ENCODE data around the gene CCDC188.

CCDC188 gene

DNA sequence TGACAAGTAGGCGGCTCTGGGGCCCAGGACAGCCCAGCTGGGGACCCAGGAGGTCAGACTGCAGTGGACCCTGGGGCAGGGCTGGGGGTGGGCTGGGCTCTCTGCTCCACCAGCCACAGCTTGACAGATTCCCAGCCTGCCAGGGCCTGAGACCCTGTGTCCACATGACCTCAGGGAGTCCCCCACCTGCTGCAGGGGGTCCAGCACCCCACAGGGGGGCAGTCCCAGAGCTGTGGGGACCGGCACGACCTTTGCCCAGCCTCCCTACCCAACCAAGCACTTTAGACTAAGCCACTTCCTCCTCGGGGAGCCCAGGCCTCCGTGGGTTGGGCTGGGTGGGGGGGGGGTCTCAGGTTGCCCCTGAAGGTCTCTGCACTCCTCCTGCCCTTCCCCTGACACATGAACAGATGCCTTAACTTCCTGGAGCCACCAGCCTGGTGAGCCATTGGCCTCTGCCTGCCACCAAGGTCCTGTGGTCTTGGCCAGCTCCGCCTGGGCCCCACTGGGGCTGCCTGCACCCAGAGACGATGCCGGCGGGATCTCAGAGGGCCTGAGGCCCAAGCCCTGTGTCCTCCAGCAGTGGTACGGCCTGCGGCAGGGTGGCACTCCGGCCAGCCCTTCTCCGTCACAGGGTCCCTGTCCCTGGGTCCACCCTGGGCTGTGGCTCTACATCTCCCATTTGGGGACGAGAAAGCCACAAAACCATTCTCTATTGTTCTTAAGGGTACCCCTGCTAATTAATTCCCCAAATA is 3.4 kb downstream of the CCDC188 start:
- no peak for DNase-seq

DNA sequence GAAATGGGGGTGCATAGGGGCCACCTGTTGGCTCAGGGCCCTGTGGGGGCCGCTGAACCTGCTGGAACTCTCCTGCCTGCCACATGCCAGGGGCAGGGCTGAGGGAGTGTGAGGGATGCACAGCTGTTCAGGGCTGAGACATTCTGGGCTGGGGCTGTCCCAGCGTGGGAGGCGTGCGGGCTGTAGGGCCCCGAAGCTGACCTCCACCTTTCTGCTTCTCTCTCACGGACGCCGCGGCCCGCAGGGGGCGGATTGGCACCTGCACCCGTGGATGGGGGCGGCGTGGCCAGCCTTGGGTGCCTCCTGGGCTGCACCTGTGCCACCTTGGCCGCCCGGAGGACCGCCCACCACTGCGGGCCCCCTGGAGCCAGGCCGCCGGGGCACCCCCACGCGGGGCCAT is 4.1 kb downstream of the CCDC188 start:
- no peak for DNase-seq

DNA sequence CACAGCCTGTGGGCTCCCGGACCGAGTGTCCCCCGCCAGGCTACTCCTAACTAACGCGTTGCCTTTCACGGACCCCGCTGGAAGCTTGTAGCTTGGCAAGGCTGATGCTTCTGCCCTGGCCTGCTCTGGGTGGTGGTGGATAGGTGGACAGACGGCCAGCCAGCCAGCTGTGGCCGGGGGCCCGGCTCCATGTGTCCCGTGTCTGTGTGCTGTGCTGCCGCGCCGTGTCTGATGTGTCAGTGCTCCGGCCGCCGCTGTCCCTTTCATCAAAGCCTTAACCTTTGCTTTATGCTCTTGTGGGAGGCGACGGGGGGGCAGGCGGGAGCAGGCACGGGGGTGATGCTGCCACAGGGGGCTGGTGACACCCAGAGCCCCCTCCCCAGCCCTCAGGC is 5.0 kb downstream of the CCDC188 start:
- no peak for DNase-seq

DNA sequence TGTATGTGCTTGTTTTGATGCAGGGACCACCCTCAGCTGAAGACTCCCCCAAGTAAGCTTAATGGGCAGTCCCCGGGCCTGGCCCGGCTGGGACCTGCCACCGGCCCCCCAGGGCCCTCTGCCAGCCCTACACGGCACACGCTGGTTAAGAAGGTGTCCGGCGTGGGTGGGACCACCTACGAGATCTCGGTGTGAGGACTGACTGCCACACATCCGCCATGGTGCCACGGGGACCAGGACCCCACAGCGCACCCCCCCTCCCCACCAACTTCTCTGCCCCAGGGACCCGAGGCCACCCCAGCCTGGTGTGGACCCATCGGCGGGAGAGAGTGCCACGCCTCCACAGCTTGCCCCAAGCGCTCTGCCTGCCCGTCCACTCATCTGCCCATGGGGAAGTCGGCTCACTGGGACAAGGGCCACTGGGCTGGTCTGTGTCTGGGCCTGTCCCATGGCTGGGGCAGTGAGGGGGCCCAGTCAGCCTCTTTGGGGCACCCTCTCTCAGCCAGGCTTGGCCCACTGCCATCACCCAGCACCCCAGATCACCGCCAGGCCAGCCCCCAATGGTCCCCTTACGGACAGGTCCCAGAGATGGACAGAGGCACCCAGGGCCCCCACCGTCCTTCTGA is 5.5 kb downstream of the CCDC188 start:
- no peak for DNase-seq

DNA sequence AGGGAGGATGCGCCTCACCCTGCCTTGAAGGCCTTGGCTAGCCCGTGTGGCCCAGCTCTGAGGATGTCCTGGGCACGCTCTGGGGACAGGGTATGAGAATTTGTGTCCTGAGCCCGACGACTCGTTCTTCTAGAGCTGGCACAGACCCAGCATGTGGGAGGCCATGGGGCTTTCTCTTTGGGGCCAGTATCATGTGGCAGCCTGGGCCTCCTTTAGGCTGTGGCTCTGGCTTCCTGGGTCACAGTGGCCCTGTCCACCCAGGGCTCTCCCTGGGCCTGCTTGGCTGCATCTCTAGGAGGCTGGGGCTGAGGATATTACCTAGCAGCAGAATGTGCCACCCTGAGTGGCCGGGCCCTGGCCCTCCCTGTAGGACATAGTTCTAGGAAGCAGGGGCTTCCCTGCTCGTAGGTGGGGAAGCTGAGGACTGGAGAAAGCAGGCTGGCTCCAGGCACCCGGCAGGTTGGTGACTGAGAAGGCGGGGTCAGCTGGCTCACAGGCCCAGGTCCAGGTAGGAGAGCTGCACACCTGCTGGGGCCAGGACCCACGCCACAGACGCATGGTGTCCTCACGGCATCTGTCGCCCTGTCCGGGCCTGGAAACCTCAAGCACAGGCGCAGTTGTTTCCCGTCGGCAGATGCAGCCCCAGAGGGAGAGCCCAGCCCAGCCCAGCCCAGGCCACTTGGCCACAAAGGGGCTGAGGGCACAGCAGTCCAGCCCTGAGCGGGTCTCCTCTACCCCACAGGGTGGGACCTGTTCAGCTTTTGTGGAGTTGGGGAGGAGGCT is 6.8 kb downstream of the CCDC188 start:
- DNase-seq: no peak

DNA sequence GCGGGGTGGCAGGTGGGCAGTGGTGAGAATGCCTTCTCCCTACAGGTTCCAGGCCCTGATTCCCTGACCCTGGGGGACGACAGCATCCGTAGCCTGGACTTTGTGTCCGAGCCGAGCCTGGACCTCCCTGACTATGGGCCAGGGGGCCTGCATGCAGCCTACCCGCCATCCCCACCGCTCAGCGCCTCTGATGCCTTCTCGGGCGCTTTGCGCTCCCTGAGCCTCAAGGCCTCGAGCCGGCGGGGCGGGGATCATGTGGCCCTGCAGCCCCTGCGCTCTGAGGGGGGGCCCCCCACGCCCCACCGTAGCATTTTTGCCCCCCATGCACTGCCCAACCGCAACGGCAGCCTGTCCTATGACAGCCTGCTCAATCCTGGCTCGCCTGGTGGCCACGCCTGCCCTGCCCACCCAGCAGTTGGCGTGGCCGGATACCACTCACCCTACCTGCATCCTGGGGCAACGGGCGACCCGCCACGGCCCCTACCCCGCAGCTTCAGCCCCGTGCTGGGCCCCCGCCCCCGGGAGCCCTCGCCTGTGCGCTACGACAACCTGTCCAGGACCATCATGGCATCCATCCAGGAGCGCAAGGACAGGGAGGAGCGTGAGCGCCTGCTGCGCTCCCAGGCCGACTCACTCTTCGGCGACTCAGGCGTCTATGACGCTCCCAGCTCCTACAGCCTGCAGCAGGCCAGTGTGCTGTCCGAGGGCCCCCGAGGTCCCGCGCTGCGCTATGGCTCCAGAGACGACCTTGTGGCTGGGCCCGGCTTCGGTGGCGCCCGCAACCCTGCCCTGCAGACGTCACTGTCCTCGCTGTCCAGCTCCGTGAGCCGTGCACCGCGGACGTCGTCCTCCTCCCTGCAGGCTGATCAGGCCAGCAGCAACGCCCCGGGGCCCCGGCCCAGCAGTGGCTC is 7.9 kb downstream of the CCDC188 start:
- DNase-seq: no peak

DNA sequence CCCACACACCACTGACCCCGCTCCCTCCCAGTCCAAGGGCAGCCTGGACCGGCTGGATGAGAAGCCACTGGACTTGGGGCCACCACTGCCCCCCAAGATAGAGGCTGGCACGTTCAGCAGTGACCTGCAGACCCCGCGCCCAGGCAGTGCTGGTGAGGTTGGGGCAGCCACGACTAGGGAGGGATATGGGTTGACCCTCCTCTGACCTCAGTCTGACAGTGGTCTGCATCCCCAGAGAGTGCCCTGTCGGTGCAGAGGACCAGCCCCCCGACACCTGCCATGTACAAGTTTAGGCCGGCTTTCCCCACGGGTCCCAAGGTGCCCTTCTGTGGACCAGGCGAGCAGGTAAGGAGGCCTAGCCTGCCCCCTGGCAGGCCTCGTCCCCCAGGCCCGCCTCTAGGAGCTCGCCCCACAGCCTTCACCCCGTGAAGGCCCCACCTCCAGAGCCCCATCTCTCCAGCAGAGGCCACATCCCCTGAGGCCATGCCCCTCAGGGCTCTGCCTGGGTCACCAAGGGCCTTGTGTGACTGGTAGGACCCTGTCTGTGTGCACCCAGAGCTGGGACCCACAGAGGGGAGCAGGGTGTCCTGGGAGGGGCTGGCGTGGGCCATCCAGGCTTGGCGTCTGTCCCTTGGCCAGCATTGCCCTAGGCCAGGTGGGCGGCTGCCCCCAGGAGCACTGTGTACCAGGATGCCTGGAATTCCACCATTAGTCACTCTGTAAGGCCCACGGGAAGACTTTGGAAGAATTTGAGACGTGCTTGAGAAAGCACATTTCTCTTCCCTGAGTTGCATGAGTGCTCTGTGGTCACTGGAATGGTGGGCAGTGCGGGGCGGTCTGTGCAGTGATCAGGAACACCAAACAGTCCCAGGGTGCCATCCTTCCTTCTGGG is 9.4 kb downstream of the CCDC188 start:
- no peak for DNase-seq

DNA sequence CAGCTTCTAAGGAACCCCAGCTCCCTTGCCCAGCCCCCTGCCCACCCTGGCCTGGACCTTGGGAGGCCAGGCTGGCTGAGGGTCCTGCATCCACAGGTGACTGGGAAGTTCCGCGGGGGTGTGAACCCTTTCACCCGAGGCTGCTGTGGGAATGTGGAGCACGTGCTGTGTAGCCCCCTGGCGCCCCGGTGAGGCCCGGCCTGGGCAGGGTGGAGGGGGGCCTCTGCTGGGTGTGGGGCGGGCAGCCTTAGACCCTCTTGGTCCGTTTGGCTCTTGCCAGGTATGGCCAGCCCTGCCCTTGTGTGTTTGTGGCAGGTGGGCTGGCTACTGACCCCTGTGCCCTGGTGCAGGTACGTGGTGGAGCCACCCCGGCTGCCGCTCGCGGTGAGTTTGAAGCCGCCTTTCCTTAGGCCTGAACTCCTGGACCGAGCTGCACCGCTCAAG is 10.3 kb downstream of the CCDC188 start:
- DNase-seq: no peak

DNA sequence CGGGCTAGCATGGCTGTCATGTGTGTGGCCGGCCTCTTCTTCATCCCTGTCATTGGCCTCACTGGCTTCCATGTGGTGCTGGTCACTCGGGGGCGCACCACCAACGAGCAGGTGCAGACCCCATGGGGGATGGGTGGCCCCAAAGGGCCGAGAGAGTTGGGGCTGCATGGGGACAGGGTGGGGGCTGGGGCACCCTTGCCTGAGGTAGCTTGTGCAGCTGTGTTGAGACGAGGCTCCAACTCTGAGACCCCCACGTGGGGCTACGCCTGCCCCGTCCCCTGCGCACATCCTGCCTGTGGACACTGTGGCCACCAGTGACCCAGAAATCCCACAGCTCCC is 10.8 kb downstream of the CCDC188 start:
- DNase-seq: no peak

DNA sequence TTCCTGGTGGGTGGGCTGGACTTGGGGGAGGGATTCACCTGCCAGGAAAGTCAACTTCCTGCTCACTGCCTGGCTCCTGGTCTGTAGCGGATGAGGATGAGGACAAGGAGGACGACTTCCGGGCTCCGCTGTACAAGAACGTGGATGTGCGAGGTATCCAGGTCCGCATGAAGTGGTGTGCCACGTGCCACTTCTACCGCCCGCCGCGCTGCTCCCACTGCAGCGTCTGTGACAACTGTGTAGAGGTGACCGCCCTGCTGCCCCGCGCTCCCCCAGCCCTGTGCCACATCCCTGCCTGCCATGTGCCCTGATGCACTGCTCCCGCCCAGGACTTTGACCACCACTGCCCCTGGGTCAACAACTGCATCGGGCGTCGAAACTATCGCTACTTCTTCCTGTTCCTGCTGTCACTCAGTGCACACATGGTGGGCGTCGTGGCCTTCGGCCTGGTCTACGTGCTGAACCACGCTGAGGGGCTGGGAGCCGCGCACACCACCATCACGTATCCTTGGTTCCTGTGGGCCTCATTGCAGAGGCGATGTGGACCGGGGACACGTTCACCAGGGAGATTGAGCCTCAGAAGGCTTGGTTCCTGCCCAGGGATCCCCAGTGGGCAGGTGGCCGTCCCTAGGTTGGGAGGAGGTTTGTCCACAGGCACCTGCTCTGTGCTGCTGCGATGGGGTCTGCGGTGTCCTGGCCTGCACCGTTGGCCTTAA is 11.3 kb downstream of the CCDC188 start:
- DNase-seq: no peak

DNA sequence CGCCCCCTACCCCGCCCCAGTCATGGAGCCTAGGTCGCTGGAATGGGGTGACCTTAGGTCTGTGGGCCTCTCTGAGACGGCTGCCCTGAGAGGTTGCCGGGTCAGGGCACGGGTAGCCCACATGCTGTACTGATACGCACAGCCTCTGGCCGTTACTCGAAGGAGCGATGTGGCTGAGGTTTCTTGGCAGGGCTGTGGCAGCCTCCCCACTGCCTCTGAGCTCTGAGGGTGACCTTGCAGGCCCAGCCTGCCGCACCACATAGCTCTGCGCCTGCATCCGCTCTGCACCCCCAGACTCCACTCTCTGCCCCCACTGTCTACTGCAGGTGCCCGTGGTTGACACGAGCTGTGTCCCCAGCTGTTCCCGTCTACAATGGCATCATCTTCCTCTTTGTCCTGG is 12.0 kb downstream of the CCDC188 start:
- DNase-seq: no peak

DNA sequence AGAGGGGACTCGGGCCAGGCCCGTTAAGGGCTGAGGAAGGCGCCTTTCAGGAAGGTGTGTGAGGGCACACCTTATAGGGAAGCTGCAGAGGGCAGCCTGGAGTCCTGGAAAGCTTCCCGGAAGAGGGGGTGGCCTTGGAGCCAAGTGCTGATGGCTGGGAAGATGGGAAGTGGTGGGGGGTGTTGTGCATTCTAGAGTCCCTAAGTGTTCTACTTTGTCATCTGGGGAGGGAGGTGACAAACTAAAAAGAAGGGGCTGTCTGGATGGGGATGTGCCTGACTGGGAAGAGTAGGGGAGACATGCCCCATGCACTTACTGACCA is 12.5 kb downstream of the CCDC188 start:
- no peak for DNase-seq

DNA sequence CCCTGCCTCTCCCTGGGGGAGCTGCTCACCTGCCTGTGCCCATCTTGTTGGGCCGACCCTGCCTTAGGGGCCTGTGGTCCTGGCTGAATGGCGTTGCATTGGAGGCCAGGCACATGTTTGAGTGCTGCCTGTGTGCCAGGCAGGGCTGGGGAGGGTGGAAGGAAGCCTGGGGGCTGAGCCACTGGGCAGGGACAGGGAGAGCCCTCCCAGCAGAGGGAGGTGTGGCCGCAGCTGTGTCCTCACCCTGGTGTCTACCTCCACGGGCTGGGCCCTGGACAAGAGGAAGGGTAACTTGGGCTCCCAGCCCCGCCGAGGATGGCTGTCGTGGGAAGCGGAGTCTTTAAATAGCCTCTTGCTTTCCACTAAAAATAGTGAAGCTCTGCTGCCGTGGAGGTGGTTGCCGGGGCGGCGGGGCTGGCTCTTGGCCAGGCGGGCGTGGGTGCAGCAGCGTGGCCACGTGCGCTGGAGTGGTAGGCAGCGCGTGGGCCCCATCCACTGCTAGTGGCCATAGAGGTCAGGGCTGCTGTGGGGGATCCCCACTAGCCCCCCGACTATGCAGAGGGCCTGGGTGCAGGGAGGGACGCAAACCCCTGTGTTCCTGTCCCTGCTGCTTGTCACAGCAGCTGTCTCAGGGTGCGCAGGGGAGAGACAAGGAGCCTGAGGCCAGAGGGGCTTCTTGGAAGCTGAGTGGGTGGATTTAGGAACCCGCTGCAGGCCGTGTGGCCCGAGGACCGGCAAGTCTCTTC is 13.0 kb downstream of the CCDC188 start:
- DNase-seq: no peak

DNA sequence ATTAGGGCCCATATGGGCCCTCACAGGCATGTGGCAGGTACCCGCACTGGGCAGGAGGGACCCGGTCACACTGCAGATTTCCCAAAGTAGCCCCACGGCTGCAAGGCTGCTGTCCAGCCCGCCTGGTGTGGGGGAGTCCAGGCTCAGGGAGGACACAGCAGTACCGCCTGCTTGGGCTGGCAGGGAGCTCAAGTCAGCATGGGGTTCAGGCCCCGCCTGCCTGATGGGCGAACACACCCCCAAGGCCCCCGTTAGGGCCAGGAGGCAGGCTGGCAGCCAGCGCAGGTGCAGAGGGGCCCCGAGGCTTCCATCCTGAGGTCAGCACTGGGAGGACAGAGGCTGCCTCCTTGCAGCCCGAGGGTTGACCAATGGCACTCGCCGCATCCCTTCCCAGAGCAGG is 13.7 kb downstream of the CCDC188 start:
- DNase-seq: no peak

DNA sequence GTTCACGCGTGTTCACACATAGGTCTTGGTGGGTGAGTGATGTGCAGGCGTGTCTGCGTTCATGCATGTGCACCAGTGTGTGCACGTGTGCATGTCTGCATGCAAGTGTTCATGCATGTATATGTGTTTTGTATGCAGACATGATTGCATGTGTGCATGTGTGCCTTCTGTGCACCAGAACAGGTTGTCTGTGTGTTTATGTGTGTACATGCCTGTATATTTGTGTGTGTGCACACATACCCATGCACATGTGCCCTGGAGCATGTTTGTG is 14.3 kb downstream of the CCDC188 start:
- no peak for DNase-seq

DNA sequence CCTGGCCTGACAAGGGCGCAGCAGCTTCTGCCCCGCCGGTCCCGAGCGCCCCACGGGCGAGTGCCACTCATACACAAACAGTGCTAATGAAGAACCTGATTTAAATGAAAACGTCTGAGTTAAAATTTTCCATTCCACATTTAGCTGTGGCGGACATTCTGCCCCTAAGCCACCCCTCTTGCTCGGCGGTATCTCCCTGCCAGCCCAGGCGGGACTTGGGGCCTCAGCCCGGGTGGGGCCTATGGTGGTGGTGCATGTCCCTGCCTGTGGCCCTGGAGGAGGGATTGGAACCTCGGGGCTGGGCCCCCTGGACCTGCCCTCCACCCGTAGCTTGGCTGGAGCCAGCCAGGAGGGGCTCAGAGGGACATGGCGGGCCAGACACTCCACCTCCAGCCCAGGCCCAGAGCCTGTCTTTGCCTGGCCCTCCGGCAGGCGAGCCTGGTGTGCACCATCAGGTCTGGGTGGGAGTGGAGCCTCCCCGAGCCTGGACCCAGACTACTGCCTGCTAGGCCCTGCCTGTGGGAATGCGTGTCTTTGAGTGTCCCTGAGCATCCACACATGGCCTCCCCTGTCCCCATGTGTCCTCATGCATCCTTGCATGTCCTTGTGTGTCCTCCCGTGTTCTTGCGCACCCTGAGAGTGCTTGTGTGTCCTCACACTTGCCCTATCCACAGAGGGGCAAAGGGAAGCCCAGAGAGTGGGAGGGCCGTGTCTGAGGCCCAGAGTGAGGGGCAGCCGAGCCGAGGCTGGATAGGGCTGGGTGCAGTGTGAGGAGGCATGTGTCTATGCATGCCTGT is 14.9 kb downstream of the CCDC188 start:
- DNase-seq: no peak

DNA sequence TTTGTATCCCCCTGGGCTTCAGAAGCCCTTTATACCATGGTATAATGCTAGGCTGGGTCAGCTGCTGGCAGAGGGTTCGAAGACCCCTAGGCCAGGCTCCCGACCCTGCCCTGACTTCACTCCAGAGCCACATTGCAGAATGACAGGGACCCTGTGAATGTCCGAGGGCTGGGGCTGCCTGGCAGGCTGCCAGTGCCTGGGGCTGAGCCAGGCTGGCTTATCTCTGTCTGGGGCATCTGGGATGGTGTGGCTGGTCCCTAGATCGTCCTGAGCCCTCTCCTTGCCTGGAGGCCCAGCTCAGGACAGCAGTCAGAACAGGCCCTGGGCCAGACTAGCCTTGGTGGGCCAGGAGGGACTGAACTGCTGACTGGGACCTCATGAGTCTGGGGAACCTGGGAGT is 15.6 kb downstream of the CCDC188 start:
- no peak for DNase-seq

DNA sequence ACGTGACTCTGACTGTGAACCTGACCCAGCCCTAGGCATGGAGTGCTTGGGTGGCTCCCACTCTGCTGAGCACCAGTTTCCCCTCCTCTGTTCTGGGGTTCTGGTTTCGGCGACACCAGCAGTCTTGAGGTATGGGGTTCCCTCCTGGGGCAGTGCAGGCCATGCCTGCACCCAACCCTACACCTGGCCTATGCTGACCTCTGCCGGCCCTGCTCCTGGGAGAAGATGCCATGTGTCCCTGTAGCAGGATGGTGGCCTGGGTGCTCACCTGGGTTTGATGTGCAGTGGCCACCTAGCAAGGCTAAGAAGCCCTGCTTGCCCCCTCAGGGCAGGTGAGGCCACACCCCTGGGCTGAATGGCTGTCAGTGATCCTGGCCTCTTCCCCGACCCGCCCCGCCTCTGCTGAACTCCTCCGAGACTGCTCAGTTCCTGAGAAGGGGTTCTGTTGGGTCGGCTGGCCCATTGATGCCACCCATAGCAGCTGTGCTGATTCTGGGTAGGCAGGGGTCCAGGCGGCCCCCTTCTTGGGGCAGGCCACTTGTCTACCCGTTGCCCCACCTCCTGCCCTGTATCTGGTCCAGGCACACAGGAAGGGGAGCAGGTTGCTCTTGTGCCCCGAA is 16.8 kb downstream of the CCDC188 start:
- no peak for DNase-seq

DNA sequence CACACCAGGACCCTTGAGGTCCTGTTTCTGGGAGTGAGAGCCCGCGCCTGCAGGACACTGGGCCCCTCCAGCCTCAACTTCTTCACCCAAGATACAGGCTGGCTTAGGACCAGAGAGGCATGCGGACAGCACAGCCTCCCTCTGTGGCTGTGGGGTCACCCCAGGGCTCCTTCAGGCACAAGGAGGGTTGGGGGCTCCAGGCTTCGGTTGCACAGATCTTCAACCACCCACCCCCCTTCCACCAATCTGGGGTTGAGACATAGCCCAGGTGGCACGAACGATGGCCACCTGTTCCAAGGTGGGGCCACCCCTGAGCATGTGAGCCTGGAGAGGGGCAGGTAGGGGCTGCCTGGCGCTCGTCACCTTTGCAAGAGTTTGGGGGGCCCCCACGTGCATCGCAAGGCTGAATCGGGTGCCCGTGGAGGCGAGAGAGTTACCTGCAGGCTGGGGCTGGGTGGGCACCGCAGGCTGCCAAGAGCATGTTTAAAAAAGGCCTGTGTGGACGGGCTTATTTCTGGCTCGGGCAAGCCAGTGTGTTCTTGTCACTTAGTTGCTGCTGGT is 18.1 kb downstream of the CCDC188 start:
- no peak for DNase-seq
